Hepatocyte (in vitro differentiated cells): ENCODE results near the gene IRF8. TPM values are rescaled to one million over a fixed set of nuclear protein-coding genes. Genes with fewer than 3 reads are reported as not detected.

ENCODE experiments used
- DNase-seq: peaks from one replicate; pipeline ENCODE4 v3.0.0-alpha.2; 2016; ENCODE audit warnings: low spot score
- H2AFZ ChIP-seq: fragments of 200-600 bp; sonication (generic); 2 replicates; pipeline ENCODE4 v1.6.0; 2016; ENCODE audit warnings: antibody characterized with exemption, mild to moderate bottlenecking
- H3K27ac ChIP-seq: fragments of 200-600 bp; sonication (generic); 2 replicates; pipeline ENCODE4 v1.5.1; 2016; ENCODE audit warnings: mild to moderate bottlenecking
- H3K27me3 ChIP-seq: fragments of 200-600 bp; sonication (generic); 2 replicates; pipeline ENCODE4 v1.6.1; 2016
- H3K36me3 ChIP-seq: fragments of 200-600 bp; sonication (generic); replicated peaks from 2 replicates; pipeline ENCODE4 v1.5.1; 2016; ENCODE audit warnings: low read depth; ENCODE audit not compliant: insufficient read depth
- H3K4me1 ChIP-seq: fragments of 200-600 bp; sonication (generic); 2 replicates; pipeline ENCODE4 v1.5.1; 2016; ENCODE audit warnings: mild to moderate bottlenecking, moderate library complexity; ENCODE audit not compliant: insufficient read depth
- H3K4me2 ChIP-seq: fragments of 200-600 bp; sonication (generic); 2 replicates; pipeline ENCODE4 v1.6.0; 2016
- H3K4me3 ChIP-seq: fragments of 200-600 bp; sonication (generic); 2 replicates; pipeline ENCODE4 v1.5.1; 2016; ENCODE audit warnings: mild to moderate bottlenecking
- H3K79me2 ChIP-seq: fragments of 200-600 bp; sonication (generic); 2 replicates; pipeline ENCODE4 v1.6.0; 2017; ENCODE audit warnings: mild to moderate bottlenecking
- H3K9me2 ChIP-seq: fragments of 200-600 bp; sonication (generic); replicated peaks from 2 replicates; pipeline ENCODE4 v1.6.0; 2017; ENCODE audit warnings: mild to moderate bottlenecking; ENCODE audit not compliant: insufficient read depth
- H3K9me3 ChIP-seq: fragments of 200-600 bp; sonication (generic); 2 replicates; pipeline ENCODE4 v1.5.1; 2016; ENCODE audit warnings: low read depth, mild to moderate bottlenecking
- H4K20me1 ChIP-seq: fragments of 200-600 bp; sonication (generic); 2 replicates; pipeline ENCODE4 v1.6.0; 2016; ENCODE audit warnings: mild to moderate bottlenecking; ENCODE audit not compliant: insufficient read depth, poor library complexity, severe bottlenecking
- CTCF ChIP-seq: fragments of 200-600 bp; sonication (generic); IDR thresholded peaks from 2 replicates; pipeline ENCODE4 v1.5.1; 2016; ENCODE audit warnings: antibody characterized with exemption, mild to moderate bottlenecking; ENCODE audit not compliant: poor library complexity
- EZH2 ChIP-seq: fragments of 200-600 bp; sonication (generic); IDR thresholded peaks from 2 replicates; pipeline ENCODE4 v1.6.1; 2016; ENCODE audit warnings: antibody characterized with exemption, mild to moderate bottlenecking, borderline replicate concordance
- EZH2phosphoT487 ChIP-seq: fragments of 200-600 bp; sonication (generic); IDR thresholded peaks from one replicate; pipeline ENCODE4 v1.6.1; 2018; ENCODE audit warnings: antibody characterized with exemption, mild to moderate bottlenecking, low read depth, moderate library complexity; ENCODE audit not compliant: unreplicated experiment, severe bottlenecking
- WGBS: methylation state at CpG from one replicate; pipeline ENCODE4 v1.1.6; 2016; ENCODE audit warnings: low lambda C conversion rate; ENCODE audit errors: missing lambda C conversion rate; 5-methylcytosine and 5-hydroxymethylcytosine counted together
- polyA plus RNA-seq: library from polyadenylated mRNA; unstranded; fragments of >200 nt; fragmentation: Nextera tagmentation; extraction: Ambion mirVana; gene quantifications from 2 replicates; pipeline ENCODE4 v1.2.1, GENCODE V29; 2016
- total RNA-seq: library from RNA; depleted of rRNA; stranded (reverse); fragments of >200 nt; gene quantifications from 2 replicates; pipeline ENCODE4 v1.2.3, GENCODE V29; 2014

The IRF8 gene
- total and polyA plus RNA-seq, 2 experiments from 2014 or later = 6.9 to 8.4 TPM

DNA sequence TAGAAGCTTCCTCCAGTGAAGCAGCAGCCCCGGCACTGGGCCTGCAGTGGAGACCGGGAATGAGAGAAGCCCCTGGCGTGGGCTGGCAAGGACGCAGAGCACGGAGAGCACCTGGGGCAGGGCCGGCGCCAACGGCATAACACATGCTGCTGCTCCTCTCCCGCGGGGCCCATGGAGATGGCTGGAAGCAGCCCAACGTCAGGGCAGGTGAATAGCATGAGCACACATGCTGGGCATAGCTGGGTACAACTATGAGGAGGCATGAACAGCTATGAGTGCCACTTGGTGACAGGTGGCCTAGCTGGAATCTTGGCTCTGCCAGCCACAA is 46.4 kb downstream of the IRF8 start:
- Histone ChIP-seq H3K9me3 (no peaks in the 10 kb centered on the region), H4K20me1 (no peaks in the 10 kb centered on the region), H2AFZ (no peak overlapping the region), H3K4me2 (no peak overlapping the region), H3K79me2 (no peaks in the 10 kb centered on the region), H3K27ac (no peak overlapping the region), H3K36me3 (no peaks in the 10 kb centered on the region), H3K4me3 (no peak overlapping the region), H3K27me3 (no peaks in the 10 kb centered on the region), H3K9me2 (no peaks in the 10 kb centered on the region), H3K4me1 (no peaks in the 10 kb centered on the region)
- 91% methylated on average over 11 of the region's 11 CpGs for WGBS
- TF ChIP-seq EZH2phosphoT487 = no peak
- TF ChIP-seq EZH2 = no peak
- no peak for TF ChIP-seq CTCF
- DNase-seq = no peak

GRCh38 chr16:85946541-85947124 is 47.7 kb downstream of the IRF8 start:
- H3K9me3 ChIP-seq = no peaks in the 10 kb centered on the region
- H4K20me1 ChIP-seq = no peaks in the 10 kb centered on the region
- 84% methylated on average over 13 of the region's 13 CpGs for WGBS
- no peaks in the 10 kb centered on the region for H3K27me3 ChIP-seq
- no peaks in the 10 kb centered on the region for H3K9me2 ChIP-seq
- H3K4me3 ChIP-seq = no peak overlapping the region
- no peaks in the 10 kb centered on the region for H3K79me2 ChIP-seq
- H3K4me2 ChIP-seq = no peak overlapping the region
- H3K36me3 ChIP-seq = no peaks in the 10 kb centered on the region
- H3K4me1 ChIP-seq = no peaks in the 10 kb centered on the region
- no peak for TF ChIP-seq CTCF
- TF ChIP-seq EZH2 = no peak
- TF ChIP-seq EZH2phosphoT487 = no peak
- H2AFZ ChIP-seq = no peak overlapping the region
- no peak for DNase-seq
- no peak overlapping the region for H3K27ac ChIP-seq

DNA sequence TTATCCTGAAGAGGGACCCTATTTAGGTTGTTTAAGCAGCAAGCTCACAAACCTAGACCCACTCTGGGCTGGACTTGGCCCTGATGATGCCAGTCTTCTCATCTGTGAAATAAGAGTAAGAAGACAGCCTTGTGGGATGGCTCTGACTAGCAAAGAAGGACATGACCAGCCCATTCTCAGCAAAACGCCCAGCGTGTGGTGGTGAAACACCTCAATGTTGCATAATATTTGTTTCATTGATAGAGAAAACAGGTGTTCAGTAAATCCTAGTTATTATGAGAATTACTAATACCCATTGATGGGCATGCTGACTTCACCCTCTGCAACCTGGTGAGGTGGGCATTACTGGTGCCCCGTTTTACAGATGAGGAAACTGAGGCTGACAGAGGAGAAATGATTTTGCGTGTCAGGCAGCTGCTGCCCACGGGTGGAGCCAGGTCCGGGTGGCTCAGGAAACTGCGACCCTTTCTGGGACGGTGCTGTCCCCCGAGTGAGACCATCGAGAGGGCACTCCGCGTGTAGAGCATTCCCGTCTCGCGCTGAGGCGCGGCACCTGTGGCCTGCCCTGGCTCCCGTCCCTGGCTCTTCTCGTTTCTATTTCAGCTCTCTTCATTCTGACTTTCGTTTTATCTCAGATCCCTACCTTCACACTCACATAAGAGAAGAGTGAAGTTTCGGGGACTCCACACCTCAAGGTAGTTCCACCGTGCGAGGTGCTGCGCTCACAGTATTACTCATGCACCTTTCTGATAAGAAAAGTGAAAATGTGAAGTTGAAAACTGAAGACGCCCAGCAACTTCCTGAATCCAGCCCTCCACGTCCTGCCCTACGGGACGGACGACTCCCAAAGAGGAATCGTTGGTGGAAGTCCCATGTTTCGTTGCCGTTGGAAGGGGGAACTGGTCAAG is 48.5 kb downstream of the IRF8 start:
- no peaks in the 10 kb centered on the region for H3K4me1 ChIP-seq
- no peak overlapping the region for H3K27ac ChIP-seq
- no peaks in the 10 kb centered on the region for H3K36me3 ChIP-seq
- H2AFZ ChIP-seq = no peak overlapping the region
- H3K9me2 ChIP-seq = no peaks in the 10 kb centered on the region
- H4K20me1 ChIP-seq = no peaks in the 10 kb centered on the region
- H3K79me2 ChIP-seq = no peaks in the 10 kb centered on the region
- no peak for TF ChIP-seq CTCF
- TF ChIP-seq EZH2 = no peak
- no peak for TF ChIP-seq EZH2phosphoT487
- WGBS = 90% methylated on average over 32 of the region's 32 CpGs
- no peaks in the 10 kb centered on the region for H3K9me3 ChIP-seq
- H3K27me3 ChIP-seq = no peaks in the 10 kb centered on the region
- no peak overlapping the region for H3K4me2 ChIP-seq
- no peak for DNase-seq
- H3K4me3 ChIP-seq = no peak overlapping the region
